Osteocyte (in vitro differentiated cells): ENCODE data around the gene VTCN1. TPM values are rescaled to one million over a fixed set of nuclear protein-coding genes. Genes with fewer than 3 reads are reported as not detected.

ENCODE experiments used
- DNase-seq: peaks from one replicate; pipeline ENCODE4 v3.0.0; 2021; ENCODE audit warnings: mixed read lengths; ENCODE audit not compliant: unreplicated experiment; ENCODE audit errors: extremely low spot score
- H3K27ac Mint-ChIP-seq: one replicate; pipeline ENCODE4 v1.8.0; 2021; ENCODE audit warnings: mild to moderate bottlenecking, mixed read lengths; ENCODE audit not compliant: unreplicated experiment
- H3K27me3 Mint-ChIP-seq: one replicate; pipeline ENCODE4 v1.8.0; 2021; ENCODE audit warnings: mixed read lengths; ENCODE audit not compliant: unreplicated experiment
- H3K36me3 Mint-ChIP-seq: one replicate; pipeline ENCODE4 v1.8.0; 2021; ENCODE audit warnings: mixed read lengths; ENCODE audit not compliant: unreplicated experiment
- H3K4me1 Mint-ChIP-seq: one replicate; pipeline ENCODE4 v1.8.0; 2021; ENCODE audit warnings: mixed read lengths; ENCODE audit not compliant: unreplicated experiment
- H3K4me3 Mint-ChIP-seq: one replicate; pipeline ENCODE4 v1.8.0; 2021; ENCODE audit warnings: mild to moderate bottlenecking, moderate library complexity, mixed read lengths; ENCODE audit not compliant: unreplicated experiment
- H3K9me3 Mint-ChIP-seq: one replicate; pipeline ENCODE4 v1.8.0; 2021; ENCODE audit warnings: mixed read lengths; ENCODE audit not compliant: unreplicated experiment
- CTCF ChIP-seq: fragments of 200-600 bp; sonication (generic); IDR thresholded peaks from 2 replicates; pipeline ENCODE4 v1.5.0; 2021; ENCODE audit warnings: antibody characterized with exemption, mild to moderate bottlenecking, moderate library complexity
- total RNA-seq: library from RNA; stranded (reverse); gene quantifications from 2 replicates; pipeline ENCODE4 v1.2.1, GENCODE V29; 2021

Gene VTCN1
- total RNA-seq, 1 donor from 2014 or later, result not detected

- Mint-ChIP-seq H3K4me3 (no peak overlapping the region), H3K9me3 (no peaks in the 10 kb centered on the region), H3K27me3 (no peaks in the 10 kb centered on the region), H3K4me1 (no peaks in the 10 kb centered on the region), H3K36me3 (no peaks in the 10 kb centered on the region), H3K27ac (no peak overlapping the region)
- no peak for TF ChIP-seq CTCF
- no peak for DNase-seq
These were observed 74.0 kb downstream of the VTCN1 start for GRCh38 chr1:117136749-117137148.

- no peak for TF ChIP-seq CTCF
- no peak overlapping the region for H3K27ac Mint-ChIP-seq
- no peaks in the 10 kb centered on the region for H3K36me3 Mint-ChIP-seq
- H3K9me3 Mint-ChIP-seq, result no peaks in the 10 kb centered on the region
- no peak for DNase-seq
- no peaks in the 10 kb centered on the region for H3K4me1 Mint-ChIP-seq
- no peaks in the 10 kb centered on the region for H3K27me3 Mint-ChIP-seq
- no peak overlapping the region for H3K4me3 Mint-ChIP-seq
These were observed 75.4 kb downstream of the VTCN1 start for GRCh38 chr1:117135329-117135728.

- no peaks in the 10 kb centered on the region for H3K9me3 Mint-ChIP-seq
- peaks cover 4% of the 10 kb centered on the region for H3K27me3 Mint-ChIP-seq
- no peak overlapping the region for H3K4me3 Mint-ChIP-seq
- TF ChIP-seq CTCF, result no peak
- H3K27ac Mint-ChIP-seq, result no peak overlapping the region
- H3K4me1 Mint-ChIP-seq, result peaks cover 4% of the 10 kb centered on the region
- H3K36me3 Mint-ChIP-seq, result no peaks in the 10 kb centered on the region
- no peak for DNase-seq
These were observed 80.2 kb downstream of the VTCN1 start for GRCh38 chr1:117130526-117130925.

- Mint-ChIP-seq H3K36me3 (no peaks in the 10 kb centered on the region), H3K4me1 (peaks cover 4% of the 10 kb centered on the region), H3K27me3 (peaks cover 4% of the 10 kb centered on the region), H3K9me3 (no peaks in the 10 kb centered on the region), H3K4me3 (no peak overlapping the region), H3K27ac (peak overlapping the region; percentile 52)
- TF ChIP-seq CTCF, result peak; percentile 68
- DNase-seq, result no peak
These were observed 82.2 kb downstream of the VTCN1 start for GRCh38 chr1:117128323-117129079.

GRCh38 chr1:117127795-117128194 lies 82.9 kb downstream of the VTCN1 start:
- H3K9me3 Mint-ChIP-seq, result no peaks in the 10 kb centered on the region
- H3K27ac Mint-ChIP-seq, result no peak overlapping the region
- no peak for DNase-seq
- H3K4me1 Mint-ChIP-seq, result peaks cover 4% of the 10 kb centered on the region
- peaks cover 4% of the 10 kb centered on the region for H3K27me3 Mint-ChIP-seq
- no peaks in the 10 kb centered on the region for H3K36me3 Mint-ChIP-seq
- H3K4me3 Mint-ChIP-seq, result no peak overlapping the region
- no peak for TF ChIP-seq CTCF
